ENCODE measurements around the gene MTRF1.

The MTRF1 gene

GRCh38 chr13:41224113-41225110 is 39.0 kb downstream of the MTRF1 start:
- no peak for DNase-seq (ENCODE audit: low read depth in 1 of 2, low spot score in 1 of 2)

- peak; percentile 1 to 49 for DNase-seq (ENCODE audit: low read depth in 1 of 2, low spot score in 1 of 2)
Measured at GRCh38 chr13:41222259-41222852, 41.0 kb downstream of the MTRF1 start.

DNA sequence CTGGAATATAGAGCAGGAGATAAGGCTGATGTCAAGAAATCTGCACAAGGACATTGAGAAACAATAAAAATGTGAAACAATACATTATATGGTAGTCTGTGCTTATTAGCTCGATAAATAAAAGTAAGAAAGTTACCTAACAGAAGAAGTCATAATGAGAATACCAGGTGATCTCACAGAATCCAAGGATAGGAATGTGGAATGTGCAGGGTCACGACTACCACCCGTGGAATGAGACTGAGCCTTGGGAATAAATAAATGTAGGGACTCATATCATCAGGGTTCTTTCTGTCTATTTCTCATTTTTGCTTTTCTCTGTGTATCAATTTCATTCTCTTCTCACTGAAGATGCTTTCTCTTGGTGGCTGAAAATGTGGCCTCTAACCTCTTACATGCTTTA is 43.0 kb downstream of the MTRF1 start:
- no peak for DNase-seq (ENCODE audit: low read depth in 1 of 2, low spot score in 1 of 2)

GRCh38 chr13:41216160-41216559 is 47.2 kb downstream of the MTRF1 start:
- DNase-seq (ENCODE audit: low read depth in 1 of 2, low spot score in 1 of 2) = no peak

DNA sequence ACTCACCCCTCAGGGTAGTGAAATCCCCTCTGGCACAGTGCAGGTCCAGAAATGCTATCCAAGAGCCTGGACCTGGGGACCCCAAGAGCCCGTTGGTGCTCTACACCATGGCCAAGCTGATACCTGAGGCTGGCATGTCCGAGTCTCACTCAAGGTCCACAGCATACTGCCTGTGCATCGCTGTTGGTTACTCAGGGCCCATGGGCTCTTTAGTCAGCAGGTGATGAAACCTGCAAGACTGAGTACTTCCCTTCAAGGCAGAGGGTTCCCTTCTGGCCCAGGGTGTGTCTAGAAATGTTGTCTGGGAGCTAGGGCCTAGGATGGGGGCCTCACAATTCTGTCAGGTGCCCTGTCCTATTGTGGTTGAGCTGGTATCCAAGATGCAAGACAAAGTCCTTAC is 49.5 kb downstream of the MTRF1 start:
- no peak for DNase-seq (ENCODE audit: low read depth in 1 of 2, low spot score in 1 of 2)

GRCh38 chr13:41213316-41213715 is 50.1 kb downstream of the MTRF1 start:
- no peak for DNase-seq (ENCODE audit: low read depth in 1 of 2, low spot score in 1 of 2)

DNA sequence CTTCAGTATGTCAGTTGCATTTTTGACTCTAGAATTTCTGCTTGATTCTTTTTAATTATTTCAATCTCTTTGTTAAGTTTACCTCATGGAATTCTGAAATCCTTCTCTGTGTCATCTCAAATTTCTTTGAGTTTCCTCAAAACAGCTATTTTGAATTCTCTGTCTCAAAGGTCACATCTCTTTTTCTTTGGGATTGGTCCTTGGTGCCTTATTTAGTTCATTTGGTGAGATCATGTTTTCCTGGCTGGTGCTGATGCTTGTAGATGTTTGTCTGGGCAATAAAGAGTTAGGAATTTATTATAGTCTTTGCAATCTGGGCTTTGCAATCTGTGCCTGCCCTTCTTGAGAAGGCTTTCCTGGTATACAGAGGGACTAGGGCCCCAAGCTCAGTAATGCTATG is 50.5 kb downstream of the MTRF1 start:
- no peak for DNase-seq (ENCODE audit: low read depth in 1 of 2, low spot score in 1 of 2)

GRCh38 chr13:41211062-41211461 is 52.3 kb downstream of the MTRF1 start:
- no peak for DNase-seq (ENCODE audit: low read depth in 1 of 2, low spot score in 1 of 2)

DNA sequence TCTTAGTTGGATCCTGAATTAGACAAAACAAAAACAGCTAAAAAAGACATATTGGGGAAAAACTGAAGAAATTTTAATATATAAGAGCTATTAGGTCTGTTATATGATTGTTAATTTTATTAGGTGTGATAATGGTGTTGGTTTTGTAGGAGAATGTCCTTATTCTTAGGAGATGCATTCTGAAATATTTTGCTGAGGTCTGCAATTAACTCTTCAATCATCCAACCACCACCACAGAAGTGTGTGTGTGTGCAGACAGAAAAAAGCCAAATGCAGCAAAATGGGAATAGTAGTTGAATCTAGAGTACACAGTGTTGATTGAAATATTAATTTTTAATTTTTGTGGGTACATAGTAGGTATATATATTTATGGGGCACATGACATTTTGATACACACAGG is 56.9 kb downstream of the MTRF1 start:
- DNase-seq (ENCODE audit: low read depth in 1 of 2, low spot score in 1 of 2) = no peak

GRCh38 chr13:41203810-41204209 is 59.6 kb downstream of the MTRF1 start:
- no peak for DNase-seq (ENCODE audit: low read depth in 1 of 2, low spot score in 1 of 2)

GRCh38 chr13:41200126-41200525 is 63.2 kb downstream of the MTRF1 start:
- no peak for DNase-seq (ENCODE audit: low read depth in 1 of 2, low spot score in 1 of 2)

- DNase-seq (ENCODE audit: low read depth in 1 of 2, low spot score in 1 of 2) = no peak
Measured at GRCh38 chr13:41199526-41199925, 63.9 kb downstream of the MTRF1 start.

DNA sequence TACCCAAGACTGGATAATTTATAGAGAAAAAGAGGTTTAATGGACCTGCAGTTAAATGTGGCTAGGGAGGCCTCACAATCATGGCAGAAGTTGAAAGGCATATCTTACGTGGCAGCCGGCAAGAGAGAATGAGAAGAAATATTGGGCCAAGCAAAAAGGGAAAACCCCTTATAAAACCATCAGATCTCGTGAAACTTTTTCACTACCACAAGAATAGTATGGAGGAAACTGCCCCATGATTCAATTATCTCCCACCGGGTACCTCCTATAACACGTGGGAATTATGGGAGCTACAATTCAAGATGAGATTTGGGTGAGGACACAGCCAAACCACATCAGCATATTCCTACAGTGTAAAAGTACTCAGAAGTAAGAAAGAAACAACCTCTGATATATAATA is 64.3 kb downstream of the MTRF1 start:
- no peak for DNase-seq (ENCODE audit: low read depth in 1 of 2, low spot score in 1 of 2)

GRCh38 chr13:41196620-41197019 is 66.8 kb downstream of the MTRF1 start:
- DNase-seq (ENCODE audit: low read depth in 1 of 2, low spot score in 1 of 2) = no peak

DNA sequence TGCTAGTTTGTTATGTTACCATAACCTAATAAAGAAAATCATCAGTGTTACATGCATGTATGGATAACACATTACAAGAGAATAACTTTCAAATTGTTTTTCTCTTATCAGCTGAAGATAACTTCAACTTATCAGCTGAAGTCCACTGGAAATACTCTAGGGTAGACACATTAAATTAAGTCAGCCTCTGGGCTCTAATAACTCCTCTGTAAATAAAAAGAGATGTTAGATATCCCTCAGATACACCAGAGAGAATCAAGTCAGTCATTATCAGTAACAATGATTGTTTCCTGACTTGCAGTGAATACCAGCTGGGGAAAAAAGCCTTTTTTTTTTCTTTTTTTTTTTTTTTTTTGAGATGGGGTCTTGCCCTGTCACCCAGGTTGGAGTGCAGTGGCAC is 67.4 kb downstream of the MTRF1 start:
- DNase-seq (ENCODE audit: low read depth in 1 of 2, low spot score in 1 of 2) = no peak

DNA sequence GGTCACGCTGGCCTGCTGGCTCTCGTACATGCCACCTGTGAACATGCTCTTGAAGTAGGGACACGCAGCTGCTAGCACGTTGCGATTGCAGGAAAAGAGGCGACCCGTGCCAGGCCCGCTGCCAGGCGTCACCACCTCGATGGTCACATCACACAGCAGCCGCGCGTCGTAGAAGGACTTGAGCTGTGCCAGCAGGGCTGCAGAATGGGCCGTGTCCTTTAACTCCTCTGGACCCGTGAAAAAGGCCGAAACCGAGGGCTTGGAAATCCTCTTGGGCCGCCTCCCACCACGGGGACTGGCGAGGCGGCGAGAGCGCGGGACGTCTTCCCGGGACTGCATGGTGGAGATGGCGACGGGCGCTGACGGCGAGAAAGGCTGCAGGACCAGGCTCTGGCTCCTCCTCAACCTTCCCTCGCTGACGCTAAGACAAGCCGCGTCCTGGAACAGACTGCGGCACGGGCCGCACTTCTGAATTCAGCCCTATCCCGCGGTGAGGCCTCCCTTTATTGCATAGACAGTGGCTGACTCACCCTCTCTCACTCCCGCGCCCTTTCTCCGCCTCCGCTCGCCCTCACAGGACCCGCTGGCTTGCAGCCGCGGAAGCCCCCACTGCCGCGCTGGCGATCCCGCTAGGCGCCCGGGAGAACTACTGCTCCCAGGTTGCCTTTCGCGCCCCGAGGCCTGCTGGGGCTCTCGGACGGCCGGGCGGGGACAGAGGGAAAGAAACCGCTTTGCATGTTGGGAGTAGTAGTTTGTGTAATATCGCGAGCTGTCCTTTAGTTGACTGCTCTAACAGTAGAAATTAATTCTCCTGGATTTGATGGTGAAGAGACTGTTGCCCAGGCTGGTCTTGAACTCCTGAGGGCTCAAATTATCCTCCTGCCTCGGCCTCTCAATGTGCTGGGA is 69.2 kb downstream of the MTRF1 start, which contains the start of gene KBTBD7:
TSS of gene KBTBD7 (minus strand) at position 651 of the 906 bp plus-strand sequence. CDS start at position 339, 312 bp downstream.
- peak; percentile 82 to 93 for DNase-seq (ENCODE audit: low read depth in 1 of 2, low spot score in 1 of 2)

DNA sequence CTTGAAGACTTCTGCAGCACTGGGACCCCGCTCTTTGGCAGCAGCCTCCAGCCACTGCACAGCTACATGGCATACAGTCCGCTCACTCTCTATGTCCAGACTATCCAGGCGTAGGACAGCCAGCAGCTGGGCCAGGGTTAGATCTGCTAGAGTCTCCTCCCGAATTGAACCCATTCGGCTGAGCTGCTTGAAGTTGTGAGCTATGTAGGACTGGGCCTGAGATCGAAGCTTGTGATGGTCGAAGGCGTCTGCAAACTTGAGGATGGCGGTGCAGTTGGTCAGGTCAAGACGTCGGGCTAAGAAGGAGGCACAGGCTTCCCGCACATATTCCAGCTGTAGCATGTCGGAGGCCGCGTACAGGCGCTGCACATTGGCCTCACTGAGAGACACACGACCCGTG is 69.9 kb downstream of the MTRF1 start:
- DNase-seq (ENCODE audit: low read depth in 1 of 2, low spot score in 1 of 2) = no peak

DNA sequence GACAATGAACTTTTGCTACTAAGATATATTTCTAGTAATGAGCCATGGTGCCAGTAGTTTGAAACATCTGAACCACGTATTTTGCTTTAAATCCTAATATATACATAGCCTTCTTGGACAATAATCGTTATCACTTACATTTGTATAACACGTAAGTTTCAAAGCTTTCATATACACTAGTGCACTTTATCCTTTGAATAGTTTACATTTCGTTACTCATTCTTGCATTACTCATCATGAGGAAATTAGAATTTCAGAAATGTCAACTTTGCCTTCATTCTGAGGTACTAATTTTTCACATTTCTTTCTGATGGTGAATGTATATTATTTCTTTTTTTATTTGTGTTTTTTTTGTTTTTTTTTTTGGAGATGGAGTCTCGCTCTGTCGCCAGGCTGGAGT is 74.8 kb downstream of the MTRF1 start:
- DNase-seq (ENCODE audit: low read depth in 1 of 2, low spot score in 1 of 2) = no peak

DNA sequence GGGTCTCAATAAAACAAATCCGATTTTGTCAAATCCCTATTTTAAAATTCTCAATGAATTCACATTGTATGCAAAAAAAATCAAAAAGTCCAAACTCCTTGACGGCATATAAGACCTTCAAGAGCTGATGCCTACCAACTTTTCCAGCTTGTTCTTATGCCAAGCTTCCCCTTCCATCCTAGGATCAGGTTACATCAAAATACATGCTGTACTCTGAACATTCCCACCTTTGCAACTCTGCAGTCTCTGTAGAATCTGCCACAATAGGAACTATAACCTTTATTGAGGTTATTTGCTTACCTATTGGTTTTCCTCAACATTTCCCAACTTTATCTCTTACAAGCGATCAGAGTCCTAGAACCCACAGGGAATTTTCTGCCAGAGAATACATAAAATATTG is 76.9 kb downstream of the MTRF1 start:
- no peak for DNase-seq (ENCODE audit: low read depth in 1 of 2, low spot score in 1 of 2)

DNA sequence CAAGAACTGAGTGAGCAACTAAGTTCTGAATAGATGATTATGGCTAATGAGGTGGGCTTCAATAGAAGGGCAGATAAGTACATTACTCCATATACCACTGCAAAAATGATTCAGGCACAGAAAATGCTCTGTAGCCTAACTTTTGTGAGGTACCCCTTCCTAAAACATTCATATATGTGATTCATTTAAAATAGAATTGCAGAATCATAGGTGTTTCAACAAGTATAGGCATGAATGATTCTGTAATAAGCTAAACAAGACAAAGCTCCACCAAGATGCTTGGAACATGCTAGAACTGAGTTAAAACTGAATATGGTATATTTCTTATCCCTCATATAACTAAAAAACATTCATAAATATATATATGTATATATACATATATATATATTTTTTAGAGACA is 81.1 kb downstream of the MTRF1 start:
- DNase-seq (ENCODE audit: low read depth in 1 of 2, low spot score in 1 of 2) = no peak

DNA sequence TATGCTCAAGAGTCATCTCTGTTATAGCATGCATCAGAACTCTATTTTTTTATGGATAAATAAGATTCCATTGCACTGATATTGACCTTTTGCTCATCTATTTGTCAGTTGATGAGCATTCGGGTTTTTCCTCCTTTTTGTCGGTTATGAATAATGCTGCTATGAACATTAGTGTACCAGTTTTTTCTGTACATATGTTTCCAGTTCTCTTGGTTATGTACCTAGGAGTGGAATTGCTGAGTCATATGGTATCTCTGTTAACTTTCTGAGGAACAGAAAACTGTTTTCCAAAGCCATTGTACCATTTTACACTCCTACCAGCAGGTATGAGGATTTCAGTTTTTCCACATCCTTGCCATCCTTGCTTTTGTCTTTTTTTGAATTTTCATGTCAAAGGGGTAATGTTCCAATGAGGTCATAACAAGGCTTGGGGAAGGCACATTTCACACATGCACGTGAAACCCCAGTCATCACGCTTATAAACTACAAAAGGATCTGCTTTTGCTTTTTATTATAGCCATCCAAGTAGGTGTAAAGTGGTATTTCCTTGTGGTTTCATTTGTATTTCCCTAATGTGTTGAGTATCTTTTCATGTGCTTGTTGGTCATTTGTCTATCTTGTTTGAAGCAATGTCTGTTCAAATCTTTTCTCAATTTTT is 83.7 kb downstream of the MTRF1 start:
- no peak for DNase-seq (ENCODE audit: low read depth in 1 of 2, low spot score in 1 of 2)

Measured in activated CD4-positive, alpha-beta T cell treated with anti-CD3 and anti-CD28 coated beads, Interleukin-2, amount 50 U/mL, for 24 hours (primary cell).